HG03460 (cell line): ENCODE measurements around the gene KLHL30.

Experiments
- ATAC-seq: cut with Tn5 transposase; IDR thresholded peaks from one replicate; pipeline ENCODE4 v1.9.1; 2021; ENCODE audit not compliant: unreplicated experiment

The KLHL30 gene

GRCh38 chr2:238117199-238118154, 21.0 kb upstream of the KLHL30 start:
- no peak for ATAC-seq

- ATAC-seq: no peak
Measured at GRCh38 chr2:238119756-238120462, 18.6 kb upstream of the KLHL30 start.

- ATAC-seq: no peak
Measured at GRCh38 chr2:238120463-238121298, 17.8 kb upstream of the KLHL30 start.

- no peak for ATAC-seq
Measured at GRCh38 chr2:238121511-238122286, 16.8 kb upstream of the KLHL30 start.

- ATAC-seq: no peak
Measured at GRCh38 chr2:238122287-238123217, 15.9 kb upstream of the KLHL30 start.

- no peak for ATAC-seq
Measured at GRCh38 chr2:238123218-238123971, 15.1 kb upstream of the KLHL30 start.

- ATAC-seq: no peak
Measured at GRCh38 chr2:238123991-238124470, 14.4 kb upstream of the KLHL30 start.

GRCh38 chr2:238124488-238125126, 13.9 kb upstream of the KLHL30 start:
- no peak for ATAC-seq

- ATAC-seq: no peak
Measured at GRCh38 chr2:238125127-238125885, 13.2 kb upstream of the KLHL30 start.

GRCh38 chr2:238126338-238126737, 12.1 kb upstream of the KLHL30 start:
- no peak for ATAC-seq

- ATAC-seq: no peak
Measured at GRCh38 chr2:238126775-238127164, 11.7 kb upstream of the KLHL30 start.

- ATAC-seq: peak; percentile 67
Measured at GRCh38 chr2:238127165-238128060, 11.1 kb upstream of the KLHL30 start.

- ATAC-seq: no peak
Measured at GRCh38 chr2:238128061-238128440, 10.4 kb upstream of the KLHL30 start.

GRCh38 chr2:238128534-238129001, 9.9 kb upstream of the KLHL30 start:
- no peak for ATAC-seq

- no peak for ATAC-seq
Measured at GRCh38 chr2:238129166-238130010, 9.1 kb upstream of the KLHL30 start.
